B cell (primary cell): ENCODE data around the gene MORN4. TPM values are rescaled to one million over a fixed set of nuclear protein-coding genes. Genes with fewer than 3 reads are reported as not detected.

Experiments used
- ATAC-seq: fragments of 200-7000 bp; cut with Tn5 transposase; one replicate; pipeline ENCODE4 v1.10.0; 2021; ENCODE audit warnings: low read depth, mild to moderate bottlenecking, moderate number of reproducible peaks, moderate library complexity
- CTCF ChIA-PET: fragments of 350-600 bp; sonication (Branson Sonifier 250); formaldehyde crosslinking; loops from one replicate; lab custom pipeline; 2021; ENCODE audit warnings: antibody characterized with exemption, inconsistent platforms; lab: Charles Lee
- POLR2A ChIA-PET: fragments of 350-600 bp; sonication (Branson Sonifier 250); formaldehyde crosslinking; loops from one replicate; lab custom pipeline; 2021; ENCODE audit warnings: antibody characterized with exemption; lab: Charles Lee
- DNase-seq: peaks from one replicate; pipeline ENCODE4 v3.0.0; 2013
- H2AFZ ChIP-seq: 2 replicates; pipeline ENCODE4 v1.6.1; 2012; ENCODE audit warnings: mild to moderate bottlenecking, low read depth, low read length; ENCODE audit not compliant: insufficient read depth, poor library complexity, severe bottlenecking
- H3K27ac ChIP-seq, 2 donors: 1 replicate in 1 of 2; 2 replicates in 1 of 2; pipeline ENCODE4 v1.5.1; 2012 to 2013; ENCODE audit warnings: low read length in 2 of 2, mild to moderate bottlenecking in 2 of 2, moderate library complexity in 1 of 2
- H3K27me3 ChIP-seq, 4 experiments: fragments of 200-600 bp in 1 of 4; sonication (generic) in 1 of 4; replicated peaks in 1 of 4; 1 replicate in 2 of 4; 2 replicates in 2 of 4; pipeline versions ENCODE4 v1.6.1 to v1.7.0; 2013 to 2016; ENCODE audit warnings: low read length in 3 of 4, mild to moderate bottlenecking in 2 of 4, mixed read lengths in 1 of 4, moderate library complexity in 1 of 4; ENCODE audit not compliant: insufficient read depth in 4 of 4, control insufficient read depth in 3 of 4; ENCODE audit errors: control extremely low read depth in 1 of 4
- H3K36me3 ChIP-seq, 2 experiments: replicated peaks in 1 of 2; 1 replicate in 1 of 2; 2 replicates in 1 of 2; pipeline versions ENCODE4 v1.6.1 to v1.7.1; 2013; ENCODE audit warnings: low read length in 1 of 2; ENCODE audit not compliant: insufficient read depth in 2 of 2, control insufficient read depth in 1 of 2; ENCODE audit errors: control extremely low read depth in 1 of 2, extremely low read depth in 1 of 2
- H3K4me1 ChIP-seq, 2 donors: fragments of 200-600 bp in 1 of 2; sonication (generic) in 1 of 2; 1 replicate in 1 of 2; 2 replicates in 1 of 2; pipeline versions ENCODE4 v1.5.1 to v1.6.1; 2013 to 2017; ENCODE audit warnings: low read length in 2 of 2; ENCODE audit not compliant: control insufficient read depth in 2 of 2, insufficient read depth in 2 of 2
- H3K4me2 ChIP-seq: replicated peaks from 2 replicates; pipeline ENCODE3; 2012; ENCODE audit warnings: mild to moderate bottlenecking, low read depth, low read length; ENCODE audit not compliant: poor library complexity, severe bottlenecking
- H3K4me3 ChIP-seq, 5 experiments: fragments of 200-600 bp in 1 of 5; sonication (generic) in 1 of 5; 1 replicate in 3 of 5; 2 replicates in 2 of 5; pipeline versions ENCODE4 v1.5.1 to v1.7.0; 2011 to 2016; ENCODE audit warnings: low read length in 4 of 5, mild to moderate bottlenecking in 4 of 5, low read depth in 2 of 5, control low read depth in 1 of 5, moderate library complexity in 1 of 5; ENCODE audit not compliant: insufficient read depth in 1 of 5; ENCODE audit errors: control extremely low read depth in 1 of 5, extremely low read depth in 1 of 5
- H3K79me2 ChIP-seq: fragments of 200-600 bp; sonication (generic); one replicate; pipeline ENCODE4 v1.6.0; 2016; ENCODE audit warnings: low read length; ENCODE audit not compliant: control insufficient read depth, insufficient read depth
- H3K9ac ChIP-seq: fragments of 200-600 bp; sonication (generic); 2 replicates; pipeline ENCODE4 v1.6.1; 2017; ENCODE audit warnings: mild to moderate bottlenecking, low read length, moderate library complexity
- H3K9me3 ChIP-seq, 3 donors: one replicate each; pipeline versions ENCODE4 v1.6.1 to v1.7.1; 2013; ENCODE audit warnings: low read length in 2 of 3; ENCODE audit not compliant: control insufficient read depth in 2 of 3, insufficient read depth in 1 of 3; ENCODE audit errors: control extremely low read depth in 1 of 3
- H4K20me1 ChIP-seq: 2 replicates; pipeline ENCODE4 v1.6.0; 2012; ENCODE audit warnings: mild to moderate bottlenecking, low read length; ENCODE audit not compliant: insufficient read depth, control insufficient read depth, poor library complexity, severe bottlenecking
- H3K27ac Mint-ChIP-seq: one replicate; pipeline ENCODE4 v1.8.0; 2021; ENCODE audit warnings: mixed read lengths
- H3K27me3 Mint-ChIP-seq: one replicate; pipeline ENCODE4 v1.8.0; 2021; ENCODE audit warnings: mixed read lengths
- H3K4me1 Mint-ChIP-seq: one replicate; pipeline ENCODE4 v1.8.0; 2021; ENCODE audit warnings: mixed read lengths
- H3K4me3 Mint-ChIP-seq: one replicate; pipeline ENCODE4 v1.8.0; 2021; ENCODE audit warnings: mixed read lengths
- H3K9me3 Mint-ChIP-seq: one replicate; pipeline ENCODE4 v1.8.0; 2022; ENCODE audit warnings: mixed read lengths; ENCODE audit not compliant: insufficient read depth
- EZH2 ChIP-seq: IDR thresholded peaks from 2 replicates; pipeline ENCODE4 v1.6.1; 2012; ENCODE audit warnings: borderline replicate concordance, low read depth, mild to moderate bottlenecking, moderate library complexity, low read length; ENCODE audit not compliant: insufficient read depth, poor library complexity, severe bottlenecking
- WGBS: methylation state at CpG from one replicate; pipeline ENCODE4 v1.1.5; 2013; ENCODE audit warnings: missing lambda C conversion rate; ENCODE audit not compliant: insufficient coverage; 5-methylcytosine and 5-hydroxymethylcytosine counted together
- intact Hi-C: fragments of 100-400 bp; cut with micrococcal nuclease; formaldehyde crosslinking; loops from one replicate; pipeline ENCODE4 v1.10.0; 2022
- polyA plus RNA-seq: library from polyadenylated mRNA; depleted of rRNA; stranded (reverse); fragments of >200 nt; gene quantifications from 2 replicates; pipeline ENCODE4 v1.2.3, GENCODE V29; 2012
- total RNA-seq, 2 donors: library from RNA; stranded (reverse); fragments of 120-200 nt in 1 of 2; gene quantifications; 1 replicate in 1 of 2; 2 replicates in 1 of 2; pipeline versions ENCODE4 v1.2.3 to v1.2.4, GENCODE V29; 2013 to 2022
- TF ChIP-seq, protein P1 (sequence below): fragments of 200-600 bp; IDR thresholded peaks from one replicate; pipeline ENCODE4 v1.8.0; 2022; ENCODE audit warnings: antibody characterized with exemption, mild to moderate bottlenecking

The MORN4 gene
- total and polyA plus RNA-seq, 2 donors (not counting 1 experiment from before 2014, with no cell fraction given): 1.5 to 2.8 TPM

- no peak within 1 kb of the TSS for H3K4me3 Mint-ChIP-seq
- Histone ChIP-seq H3K79me2 (no peaks in the 10 kb centered on the region), H3K27ac (no peak within 1 kb of the TSS), H3K9ac (no peak within 1 kb of the TSS), H3K4me3 (no peak within 1 kb of the TSS), H3K4me1 (no peaks in the 10 kb centered on the region), H3K4me2 (no peak within 1 kb of the TSS), H2AFZ (no peak within 1 kb of the TSS), H3K27me3 (no peaks in the 10 kb centered on the region), H4K20me1 (no peaks in the 10 kb centered on the region), H3K36me3 (no peaks in the 10 kb centered on the region), H3K9me3 (no peaks in the 10 kb centered on the region)
- H3K27me3 Mint-ChIP-seq: peaks cover 3% of the 10 kb centered on the region
- ChIA-PET CTCF (interaction anchor here (1.0 kb wide), 1 partner anchor 12 kb away, joined by 3 read pairs; the partner anchor contains the start of gene ANKRD2), POLR2A (no interaction called here)
- H3K9me3 Mint-ChIP-seq: no peaks in the 10 kb centered on the region
- WGBS: 94% methylated on average over 2 of the region's 5 CpGs
- intact Hi-C loops: no loop called here
- no peaks in the 10 kb centered on the region for H3K4me1 Mint-ChIP-seq
- no peak for DNase-seq
- no peak for TF ChIP-seq EZH2
- ATAC-seq: no peak
- H3K27ac Mint-ChIP-seq: no peak within 1 kb of the TSS
Measured at GRCh38 chr10:97584060-97584797, 49.1 kb downstream of the MORN4 start, which contains the start of gene HOGA1. TSS of gene HOGA1 (plus strand) at chr10:97584389. CDS start at chr10:97584704, 315 bp downstream.

- peaks cover 3% of the 10 kb centered on the region for H3K27me3 Mint-ChIP-seq
- ATAC-seq: no peak
- Histone ChIP-seq H3K9ac (no peak overlapping the region), H2AFZ (no peak overlapping the region), H3K79me2 (no peaks in the 10 kb centered on the region), H3K36me3 (no peaks in the 10 kb centered on the region), H3K27ac (no peak overlapping the region), H3K9me3 (no peaks in the 10 kb centered on the region), H3K4me3 (no peak overlapping the region), H4K20me1 (no peaks in the 10 kb centered on the region), H3K27me3 (no peaks in the 10 kb centered on the region), H3K4me2 (no peak overlapping the region), H3K4me1 (no peaks in the 10 kb centered on the region)
- H3K4me3 Mint-ChIP-seq: no peak overlapping the region
- H3K4me1 Mint-ChIP-seq: no peaks in the 10 kb centered on the region
- H3K9me3 Mint-ChIP-seq: no peaks in the 10 kb centered on the region
- 95% methylated on average over 13 of the region's 13 CpGs for WGBS
- POLR2A ChIA-PET: no interaction called here
- DNase-seq: no peak
- no peak overlapping the region for H3K27ac Mint-ChIP-seq
- TF ChIP-seq, protein P1, sequence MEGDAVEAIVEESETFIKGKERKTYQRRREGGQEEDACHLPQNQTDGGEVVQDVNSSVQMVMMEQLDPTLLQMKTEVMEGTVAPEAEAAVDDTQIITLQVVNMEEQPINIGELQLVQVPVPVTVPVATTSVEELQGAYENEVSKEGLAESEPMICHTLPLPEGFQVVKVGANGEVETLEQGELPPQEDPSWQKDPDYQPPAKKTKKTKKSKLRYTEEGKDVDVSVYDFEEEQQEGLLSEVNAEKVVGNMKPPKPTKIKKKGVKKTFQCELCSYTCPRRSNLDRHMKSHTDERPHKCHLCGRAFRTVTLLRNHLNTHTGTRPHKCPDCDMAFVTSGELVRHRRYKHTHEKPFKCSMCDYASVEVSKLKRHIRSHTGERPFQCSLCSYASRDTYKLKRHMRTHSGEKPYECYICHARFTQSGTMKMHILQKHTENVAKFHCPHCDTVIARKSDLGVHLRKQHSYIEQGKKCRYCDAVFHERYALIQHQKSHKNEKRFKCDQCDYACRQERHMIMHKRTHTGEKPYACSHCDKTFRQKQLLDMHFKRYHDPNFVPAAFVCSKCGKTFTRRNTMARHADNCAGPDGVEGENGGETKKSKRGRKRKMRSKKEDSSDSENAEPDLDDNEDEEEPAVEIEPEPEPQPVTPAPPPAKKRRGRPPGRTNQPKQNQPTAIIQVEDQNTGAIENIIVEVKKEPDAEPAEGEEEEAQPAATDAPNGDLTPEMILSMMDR: no peak
- no peak for TF ChIP-seq EZH2
- CTCF ChIA-PET: interaction anchor here (1.0 kb wide), 1 partner anchor 11 kb away, joined by 3 read pairs; the partner anchor contains the start of gene ANKRD2
- intact Hi-C loops: no loop called here
Measured at GRCh38 chr10:97583476-97583875, 49.8 kb downstream of the MORN4 start.
